HG03520 (cell line): Measurements from ENCODE around the gene TK2.

ENCODE experiments used
- ATAC-seq: cut with Tn5 transposase; IDR thresholded peaks from one replicate; pipeline ENCODE4 v1.9.1; 2021; ENCODE audit warnings: mild to moderate bottlenecking, moderate library complexity; ENCODE audit not compliant: unreplicated experiment

TK2 gene

GRCh38 chr16:66547101-66547989 lies 2.6 kb downstream of the TK2 start:
- no peak for ATAC-seq

- ATAC-seq, result no peak
Measured at GRCh38 chr16:66544016-66544757, 5.7 kb downstream of the TK2 start.

GRCh38 chr16:66543541-66543940 lies 6.4 kb downstream of the TK2 start:
- ATAC-seq, result no peak

GRCh38 chr16:66542396-66542795 lies 7.5 kb downstream of the TK2 start:
- no peak for ATAC-seq

GRCh38 chr16:66541388-66542355 lies 8.2 kb downstream of the TK2 start:
- no peak for ATAC-seq

GRCh38 chr16:66539623-66540469 lies 10.1 kb downstream of the TK2 start:
- peak; percentile 63 for ATAC-seq

- ATAC-seq, result no peak
Measured at GRCh38 chr16:66538910-66539309, 11.0 kb downstream of the TK2 start.

GRCh38 chr16:66537236-66537635 lies 12.7 kb downstream of the TK2 start:
- ATAC-seq, result no peak

GRCh38 chr16:66536525-66536924 lies 13.4 kb downstream of the TK2 start:
- no peak for ATAC-seq

GRCh38 chr16:66534376-66534799 lies 15.5 kb downstream of the TK2 start:
- ATAC-seq, result no peak

GRCh38 chr16:66529475-66529874 lies 20.4 kb downstream of the TK2 start:
- ATAC-seq, result no peak

- no peak for ATAC-seq
Measured at GRCh38 chr16:66528294-66528693, 21.6 kb downstream of the TK2 start.

GRCh38 chr16:66525396-66526180 lies 24.3 kb downstream of the TK2 start:
- ATAC-seq, result no peak

GRCh38 chr16:66524601-66525164 lies 25.2 kb downstream of the TK2 start:
- ATAC-seq, result peak; percentile 55

- peak; percentile 48 for ATAC-seq
Measured at GRCh38 chr16:66523861-66524354, 26.0 kb downstream of the TK2 start.

- ATAC-seq, result no peak
Measured at GRCh38 chr16:66522816-66523590, 26.9 kb downstream of the TK2 start.

GRCh38 chr16:66521951-66522771 lies 27.8 kb downstream of the TK2 start:
- peak; percentile 42 for ATAC-seq
